K562 (cell line): ENCODE results near the gene AGK. TPM values are rescaled to one million over a fixed set of nuclear protein-coding genes. Genes with fewer than 3 reads are reported as not detected.

Experiments
- ATAC-seq: fragments of 200-7000 bp; cut with Tn5 transposase; 3 replicates; pipeline ENCODE4 v1.9.1; 2020; ENCODE audit warnings: moderate library complexity
- BruUV-seq: library from RNA; stranded (reverse); fragments of 400-500 nt; replicated peaks from 2 replicates; lab custom pipeline; 2021; lab: Mats Ljungman, UMichigan
- CTCF ChIA-PET: fragments of 300-600 bp; formaldehyde crosslinking; extraction: SDS; loops from one replicate; lab custom pipeline; 2021; ENCODE audit warnings: low intra/inter-chr PET ratio; lab: Yijun Ruan, JAX
- POLR2A ChIA-PET: fragments of 300-600, 350-650 bp; sonication (Branson Sonifier 250); formaldehyde crosslinking; extraction: SDS; loops from one replicate; lab custom pipeline; 2021; ENCODE audit warnings: antibody characterized with exemption, inconsistent platforms; lab: Yijun Ruan, JAX
- DNase-seq, 4 experiments: peaks; one replicate each; pipeline versions ENCODE4 v3.0.0 to v3.0.0-alpha.2; 2011 to 2018; ENCODE audit warnings: low spot score in 3 of 4, mixed read lengths in 3 of 4; ENCODE audit errors: extremely low read depth in 1 of 4
- FAIRE-seq: peaks from 2 replicates; lab custom pipeline; 2011; peaks lifted over from hg19 to GRCh38; lab: Jason Lieb, UNC
- H2AFZ ChIP-seq: 2 replicates; pipeline ENCODE4 v1.6.0; 2011; ENCODE audit warnings: low read depth, low read length, control low read depth, inconsistent platforms
- H3K27ac ChIP-seq: fragments of 200-600 bp; 3 replicates; pipeline ENCODE4 v1.8.0; 2011; ENCODE audit warnings: low read depth, mild to moderate bottlenecking, control low read depth, inconsistent platforms, low read length, moderate library complexity, mixed read lengths; ENCODE audit errors: extremely low read depth
- H3K27me3 ChIP-seq, 2 experiments: fragments of 300-600 bp in 1 of 2; 2 replicates in 1 of 2; 3 replicates in 1 of 2; pipeline versions ENCODE4 v1.6.0 to v1.8.0; 2011; ENCODE audit warnings: inconsistent platforms in 2 of 2, low read length in 2 of 2, mild to moderate bottlenecking in 1 of 2, mixed read lengths in 1 of 2, moderate library complexity in 1 of 2; ENCODE audit not compliant: control insufficient read depth in 2 of 2, insufficient read depth in 2 of 2
- H3K36me3 ChIP-seq: fragments of 300-600 bp; 3 replicates; pipeline ENCODE4 v1.8.0; 2011; ENCODE audit warnings: mild to moderate bottlenecking, low read length, inconsistent platforms; ENCODE audit not compliant: control insufficient read depth, insufficient read depth
- H3K4me1 ChIP-seq, 2 experiments: fragments of 200-600 bp in 1 of 2; replicated peaks in 1 of 2; 2 replicates in 1 of 2; 3 replicates in 1 of 2; pipeline versions ENCODE4 v1.5.1 to v1.8.0; 2011; ENCODE audit warnings: inconsistent platforms in 2 of 2, low read length in 2 of 2, mild to moderate bottlenecking in 1 of 2, mixed read lengths in 1 of 2, moderate library complexity in 1 of 2; ENCODE audit not compliant: control insufficient read depth in 2 of 2, insufficient read depth in 2 of 2
- H3K4me2 ChIP-seq: 2 replicates; pipeline ENCODE4 v1.6.1; 2011; ENCODE audit warnings: low read length, control low read depth, inconsistent platforms, mixed read lengths; ENCODE audit not compliant: insufficient read depth
- H3K4me3 ChIP-seq: fragments of 200-600 bp; sonication (generic), shearing (Covaris generic); 2 replicates; pipeline ENCODE4 v1.5.1; 2016; ENCODE audit warnings: control low read depth, inconsistent platforms
- H3K79me2 ChIP-seq: fragments of 200-600 bp; 3 replicates; pipeline ENCODE4 v1.8.0; 2011; ENCODE audit warnings: low read length, inconsistent platforms; ENCODE audit not compliant: control insufficient read depth, insufficient read depth
- H3K9ac ChIP-seq, 2 experiments: 2 replicates each; pipeline versions ENCODE4 v1.6.0 to v1.6.1; 2011; ENCODE audit warnings: low read depth in 2 of 2, low read length in 2 of 2, control low read depth in 1 of 2, inconsistent platforms in 1 of 2, mild to moderate bottlenecking in 1 of 2, mixed read lengths in 1 of 2; ENCODE audit not compliant: insufficient read depth in 1 of 2
- H3K9me1 ChIP-seq: one replicate; pipeline ENCODE4 v1.6.0; 2011; ENCODE audit warnings: inconsistent platforms, mild to moderate bottlenecking, low read length, moderate library complexity; ENCODE audit not compliant: control insufficient read depth, insufficient read depth
- H3K9me3 ChIP-seq: replicated peaks from 2 replicates; pipeline ENCODE4 v1.5.1; 2011; ENCODE audit warnings: low read depth, low read length, inconsistent platforms; ENCODE audit not compliant: control insufficient read depth, insufficient read depth
- H4K20me1 ChIP-seq: replicated peaks from 2 replicates; pipeline ENCODE4 v1.6.1; 2011; ENCODE audit warnings: low read length, inconsistent platforms, mixed read lengths; ENCODE audit not compliant: control insufficient read depth, insufficient read depth
- BRD9 ChIP-seq: fragments of 450-650 bp; IDR thresholded peaks from 2 replicates; pipeline ENCODE4 v1.6.1; 2018; ENCODE audit warnings: low read depth; ENCODE audit not compliant: partially characterized antibody
- FOS ChIP-seq: IDR thresholded peaks from 3 replicates; pipeline ENCODE4 v1.6.1; 2011; ENCODE audit not compliant: insufficient read length; ENCODE audit errors: extremely low read depth
- GTF2E2 ChIP-seq: fragments of 200-800 bp; sonication (Bioruptor generic); IDR thresholded peaks from 2 replicates; pipeline ENCODE4 v1.6.1; 2016; ENCODE audit warnings: missing genetic modification characterization, missing compliant biosample characterization
- IRF1 ChIP-seq: sonication (generic); formaldehyde crosslinking; IDR thresholded peaks from 2 replicates; pipeline ENCODE4 v1.8.0; 2022; ENCODE audit warnings: missing genetic modification reagents, mild to moderate bottlenecking, borderline replicate concordance
- MAFK ChIP-seq: IDR thresholded peaks from 2 replicates; pipeline ENCODE4 v1.6.1; 2011; ENCODE audit warnings: low read length, improper control_type of control experiment
- MAZ ChIP-seq, 2 experiments: fragments of 450-650 bp in 1 of 2; sonication (generic) in 1 of 2; formaldehyde crosslinking; IDR thresholded peaks in 1 of 2; conservative IDR thresholded peaks in 1 of 2; 2 replicates each; pipeline versions ENCODE4 v1.4.0 to v1.5.0; 2020; ENCODE audit warnings: mild to moderate bottlenecking in 1 of 2, missing genetic modification reagents in 1 of 2
- PTBP1 ChIP-seq: fragments of 200-400 bp; formaldehyde crosslinking; IDR thresholded peaks from 2 replicates; pipeline ENCODE4 v1.6.1; 2017; ENCODE audit warnings: low read depth, low read length
- SRSF7 ChIP-seq: fragments of 200-400 bp; formaldehyde crosslinking; optimal IDR thresholded peaks from 2 replicates; pipeline ENCODE3; 2017; ENCODE audit warnings: mild to moderate bottlenecking, low read depth, low read length
- ZBED1 ChIP-seq: IDR thresholded peaks from 2 replicates; pipeline ENCODE4 v1.6.1; 2014
- WGBS: fragments of 100-300 bp; shearing (Covaris generic); methylation state at CpG from one replicate; pipeline ENCODE4 v1.1.6; 2016; ENCODE audit warnings: low coverage, mixed read lengths; ENCODE audit not compliant: insufficient coverage; ENCODE audit errors: missing lambda C conversion rate; 5-methylcytosine and 5-hydroxymethylcytosine counted together
- in situ Hi-C: fragments of 300-500 bp; cut with MboI; formaldehyde crosslinking; loops from 4 replicates; pipeline ENCODE4 v1.15.0; 2018; ENCODE audit warnings: inconsistent platforms, mixed read lengths
- intact Hi-C: fragments of 100-400 bp; cut with micrococcal nuclease; formaldehyde crosslinking; loops from 2 replicates; pipeline ENCODE4 v1.14.2; 2022
- polyA plus RNA-seq, 8 experiments: library from polyadenylated mRNA; depleted of rRNA in 4 of 8; stranded (reverse) in 5 of 8; unstranded in 3 of 8; fragments of >200 nt; fragmentation: Nextera tagmentation in 2 of 8; fragmentation: Illumina TruSeq in 1 of 8; extraction: Ambion mirVana in 2 of 8; extraction: Trizol in 1 of 8; gene quantifications; 2 replicates each; pipeline versions ENCODE4 v1.2.1 to v1.2.3, GENCODE V29; 2011 to 2014; ENCODE audit warnings: inconsistent platforms in 1 of 8, missing spikeins in 1 of 8
- total RNA-seq, 7 experiments: library from RNA; depleted of rRNA in 6 of 7; stranded (reverse); fragments of >200 nt in 6 of 7; fragmentation: Illumina TruSeq in 2 of 7; extraction: Trizol in 2 of 7; gene quantifications; 2 replicates each; pipeline versions ENCODE4 v1.2.1 to v1.2.3, GENCODE V29; 2011 to 2021; ENCODE audit warnings: low replicate concordance in 1 of 7
- TF ChIP-seq, protein P1 (sequence below), 2 experiments: IDR thresholded peaks; 2 replicates each; pipeline ENCODE4 v1.6.1; 2011; ENCODE audit warnings: borderline replicate concordance in 1 of 2, control low read depth in 1 of 2, low read depth in 1 of 2, low read length in 1 of 2, mild to moderate bottlenecking in 1 of 2, mixed read lengths in 1 of 2, moderate library complexity in 1 of 2; ENCODE audit not compliant: insufficient read depth in 1 of 2, insufficient read length in 1 of 2, poor library complexity in 1 of 2, severe bottlenecking in 1 of 2; ENCODE audit errors: extremely low read depth in 1 of 2
- TF ChIP-seq, protein P2 (sequence below): fragments of 450-650 bp; IDR thresholded peaks from 2 replicates; pipeline ENCODE4 v1.6.1; 2018; ENCODE audit not compliant: partially characterized antibody

Gene AGK
- total and polyA plus RNA-seq, 9 of the 15 experiments (the other 6 are each of a cell fraction or from before 2014, with no cell fraction given), result 50.7 to 128 (median 71.8) TPM

- no peak for TF ChIP-seq FOS
- TF ChIP-seq, protein P1, sequence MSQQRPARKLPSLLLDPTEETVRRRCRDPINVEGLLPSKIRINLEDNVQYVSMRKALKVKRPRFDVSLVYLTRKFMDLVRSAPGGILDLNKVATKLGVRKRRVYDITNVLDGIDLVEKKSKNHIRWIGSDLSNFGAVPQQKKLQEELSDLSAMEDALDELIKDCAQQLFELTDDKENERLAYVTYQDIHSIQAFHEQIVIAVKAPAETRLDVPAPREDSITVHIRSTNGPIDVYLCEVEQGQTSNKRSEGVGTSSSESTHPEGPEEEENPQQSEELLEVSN (IDR thresholded peaks at IDR 0.05; ENCODE audit: borderline replicate concordance in 1 of 2, extremely low read depth in 1 of 2, insufficient read depth in 1 of 2, insufficient read length in 1 of 2, low read depth in 1 of 2, low read length in 1 of 2, poor library complexity in 1 of 2, severe bottlenecking in 1 of 2), result no peak
- TF ChIP-seq ZBED1, result no peak
- no peak for TF ChIP-seq PTBP1
- TF ChIP-seq, protein P2, sequence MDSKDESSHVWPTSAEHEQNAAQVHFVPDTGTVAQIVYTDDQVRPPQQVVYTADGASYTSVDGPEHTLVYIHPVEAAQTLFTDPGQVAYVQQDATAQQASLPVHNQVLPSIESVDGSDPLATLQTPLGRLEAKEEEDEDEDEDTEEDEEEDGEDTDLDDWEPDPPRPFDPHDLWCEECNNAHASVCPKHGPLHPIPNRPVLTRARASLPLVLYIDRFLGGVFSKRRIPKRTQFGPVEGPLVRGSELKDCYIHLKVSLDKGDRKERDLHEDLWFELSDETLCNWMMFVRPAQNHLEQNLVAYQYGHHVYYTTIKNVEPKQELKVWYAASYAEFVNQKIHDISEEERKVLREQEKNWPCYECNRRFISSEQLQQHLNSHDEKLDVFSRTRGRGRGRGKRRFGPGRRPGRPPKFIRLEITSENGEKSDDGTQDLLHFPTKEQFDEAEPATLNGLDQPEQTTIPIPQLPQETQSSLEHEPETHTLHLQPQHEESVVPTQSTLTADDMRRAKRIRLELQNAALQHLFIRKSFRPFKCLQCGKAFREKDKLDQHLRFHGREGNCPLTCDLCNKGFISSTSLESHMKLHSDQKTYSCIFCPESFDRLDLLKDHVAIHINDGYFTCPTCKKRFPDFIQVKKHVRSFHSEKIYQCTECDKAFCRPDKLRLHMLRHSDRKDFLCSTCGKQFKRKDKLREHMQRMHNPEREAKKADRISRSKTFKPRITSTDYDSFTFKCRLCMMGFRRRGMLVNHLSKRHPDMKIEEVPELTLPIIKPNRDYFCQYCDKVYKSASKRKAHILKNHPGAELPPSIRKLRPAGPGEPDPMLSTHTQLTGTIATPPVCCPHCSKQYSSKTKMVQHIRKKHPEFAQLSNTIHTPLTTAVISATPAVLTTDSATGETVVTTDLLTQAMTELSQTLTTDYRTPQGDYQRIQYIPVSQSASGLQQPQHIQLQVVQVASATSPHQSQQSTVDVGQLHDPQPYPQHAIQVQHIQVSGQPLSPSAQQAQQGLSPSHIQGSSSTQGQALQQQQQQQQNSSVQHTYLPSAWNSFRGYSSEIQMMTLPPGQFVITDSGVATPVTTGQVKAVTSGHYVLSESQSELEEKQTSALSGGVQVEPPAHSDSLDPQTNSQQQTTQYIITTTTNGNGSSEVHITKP, result no peak
These were observed 21.0 kb downstream of the AGK start (continued) for GRCh38 chr7:141572175-141572574.

DNA sequence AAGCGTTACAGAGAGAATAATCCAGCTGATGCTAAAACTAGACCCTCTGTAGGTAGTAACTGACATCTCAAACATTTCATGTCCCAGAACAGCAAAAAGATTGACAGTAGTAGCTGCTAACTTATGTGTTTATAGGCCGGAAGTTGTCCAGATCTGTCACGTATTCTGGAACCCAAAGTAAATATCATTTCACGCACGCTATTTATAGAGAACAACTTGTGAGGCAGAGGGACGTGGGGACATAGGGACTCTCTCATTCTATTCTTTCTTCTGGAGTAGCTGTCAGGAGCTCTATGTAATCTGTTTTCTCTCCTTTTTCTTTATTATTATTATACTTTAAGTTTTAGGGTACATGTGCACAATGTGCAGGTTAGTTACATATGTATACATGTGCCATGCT is 22.3 kb downstream of the AGK start:
- no peak overlapping the region for H3K27ac ChIP-seq
- no peak overlapping the region for H3K4me2 ChIP-seq
- CTCF ChIA-PET, result no interaction called here
- intact Hi-C loops (no loop called here), in situ Hi-C loops (no loop called here)
- H3K27me3 ChIP-seq, result no peaks in the 10 kb centered on the region
- ATAC-seq (no peak), FAIRE-seq (no peak), DNase-seq (no peak)
- 85% methylated on average over 6 of the region's 6 CpGs for WGBS
- BruUV-seq, result no TSS peak
- no peaks in the 10 kb centered on the region for H3K79me2 ChIP-seq
- no peaks in the 10 kb centered on the region for H3K9me1 ChIP-seq
- H3K4me1 ChIP-seq, result no peaks in the 10 kb centered on the region
- H4K20me1 ChIP-seq, result no peaks in the 10 kb centered on the region
- peaks cover 44% of the 10 kb centered on the region; the same call in 2 of the 3 replicates for H3K36me3 ChIP-seq
- peaks cover 18% of the 10 kb centered on the region for H3K9me3 ChIP-seq
- POLR2A ChIA-PET, result no interaction called here
- TF ChIP-seq GTF2E2 (tag) (no peak), BRD9 (no peak), SRSF7 (no peak), MAFK (no peak), IRF1 (CRISPR knock-in tag) (no peak), MAZ (CRISPR knock-in tag; conservative IDR thresholded peaks at IDR 0.05 in 1 of 2, IDR thresholded peaks at IDR 0.05 in 1 of 2) (no peak)
- H2AFZ ChIP-seq, result no peak overlapping the region
- H3K9ac ChIP-seq, result no peak overlapping the region
- no peak overlapping the region for H3K4me3 ChIP-seq
